GM23338 (cell line): ENCODE measurements around the gene SUN3. TPM values are rescaled to one million over a fixed set of nuclear protein-coding genes. Genes with fewer than 3 reads are reported as not detected.

ENCODE experiments used
- ATAC-seq: fragments of 200-7000 bp; cut with Tn5 transposase; 3 replicates; pipeline ENCODE4 v1.9.1; 2020
- DNase-seq: peaks from one replicate; pipeline ENCODE4 v3.0.0-alpha.2; 2015; ENCODE audit warnings: low spot score
- H2AFZ ChIP-seq: fragments of 200-600 bp; sonication (generic); 2 replicates; pipeline ENCODE4 v1.8.0; 2016; ENCODE audit warnings: antibody characterized with exemption, mild to moderate bottlenecking, moderate library complexity
- H3F3A ChIP-seq: fragments of 200-600 bp; sonication (generic); replicated peaks from 2 replicates; pipeline ENCODE4 v1.8.0; 2017; ENCODE audit warnings: antibody characterized with exemption, mixed run types, low read depth
- H3K27ac ChIP-seq: fragments of 200-600 bp; sonication (generic); 2 replicates; pipeline ENCODE4 v1.6.1; 2016; ENCODE audit warnings: low read depth
- H3K27me3 ChIP-seq: fragments of 200-600 bp; sonication (generic); 2 replicates; pipeline ENCODE4 v1.8.0; 2016; ENCODE audit warnings: mild to moderate bottlenecking, mixed run types, moderate library complexity; ENCODE audit not compliant: insufficient read depth
- H3K36me3 ChIP-seq: fragments of 200-600 bp; sonication (generic); 2 replicates; pipeline ENCODE4 v1.8.0; 2016; ENCODE audit warnings: mild to moderate bottlenecking; ENCODE audit not compliant: insufficient read depth
- H3K4me1 ChIP-seq: fragments of 200-600 bp; sonication (generic); 2 replicates; pipeline ENCODE4 v1.8.0; 2016; ENCODE audit warnings: mild to moderate bottlenecking, moderate library complexity; ENCODE audit not compliant: insufficient read depth
- H3K4me2 ChIP-seq: fragments of 200-600 bp; sonication (generic); 2 replicates; pipeline ENCODE4 v1.7.1; 2017; ENCODE audit warnings: mixed run types
- H3K4me3 ChIP-seq: fragments of 200-600 bp; sonication (generic); 2 replicates; pipeline ENCODE4 v1.6.1; 2016; ENCODE audit warnings: mixed run types
- H3K79me2 ChIP-seq: fragments of 200-600 bp; sonication (generic); replicated peaks from 2 replicates; pipeline ENCODE4 v1.8.0; 2017; ENCODE audit warnings: mild to moderate bottlenecking; ENCODE audit not compliant: insufficient read depth
- H3K9me2 ChIP-seq: fragments of 200-600 bp; sonication (generic); 2 replicates; pipeline ENCODE4 v1.8.0; 2017; ENCODE audit not compliant: insufficient read depth
- H4K20me1 ChIP-seq: fragments of 200-600 bp; sonication (generic); replicated peaks from 2 replicates; pipeline ENCODE4 v1.8.0; 2017; ENCODE audit warnings: mild to moderate bottlenecking; ENCODE audit not compliant: insufficient read depth
- H3K27ac Mint-ChIP-seq: 2 replicates; pipeline ENCODE4 v1.8.0; 2020; ENCODE audit warnings: inconsistent platforms, mild to moderate bottlenecking, moderate library complexity, mixed read lengths
- H3K27me3 Mint-ChIP-seq: 3 replicates; pipeline ENCODE4 v1.8.0; 2022; ENCODE audit warnings: low read depth, mild to moderate bottlenecking, moderate library complexity, mixed read lengths, inconsistent platforms; ENCODE audit not compliant: insufficient read depth, poor library complexity
- H3K36me3 Mint-ChIP-seq: 3 replicates; pipeline ENCODE4 v1.8.0; 2021; ENCODE audit warnings: low read depth, mild to moderate bottlenecking, inconsistent platforms, moderate library complexity, mixed read lengths
- H3K4me1 Mint-ChIP-seq: 3 replicates; pipeline ENCODE4 v1.8.0; 2020; ENCODE audit warnings: mild to moderate bottlenecking, inconsistent platforms, mixed read lengths
- H3K4me3 Mint-ChIP-seq: 3 replicates; pipeline ENCODE4 v1.8.0; 2021; ENCODE audit warnings: moderate library complexity, mild to moderate bottlenecking, inconsistent platforms, mixed read lengths
- H3K9me3 Mint-ChIP-seq: 3 replicates; pipeline ENCODE4 v1.8.0; 2020; ENCODE audit warnings: moderate library complexity, mild to moderate bottlenecking, inconsistent platforms, mixed read lengths
- CREB1 ChIP-seq: fragments of 250-450 bp; sonication (Bioruptor Pico); IDR thresholded peaks from 2 replicates; pipeline ENCODE4 v1.5.0; 2020; ENCODE audit warnings: low read depth, mild to moderate bottlenecking, moderate library complexity
- EZH2phosphoT487 ChIP-seq: fragments of 200-600 bp; sonication (generic); IDR thresholded peaks from one replicate; pipeline ENCODE4 v1.8.1; 2018; ENCODE audit warnings: antibody characterized with exemption; ENCODE audit not compliant: unreplicated experiment
- JUNB ChIP-seq: IDR thresholded peaks from one replicate; pipeline ENCODE4 v1.6.1; 2016; ENCODE audit warnings: antibody characterized with exemption; ENCODE audit not compliant: unreplicated experiment
- NANOG ChIP-seq: IDR thresholded peaks from 2 replicates; pipeline ENCODE4 v1.6.1; 2016; ENCODE audit warnings: antibody characterized with exemption, borderline replicate concordance
- ZNF114 ChIP-seq: fragments of 250-450 bp; sonication (Bioruptor Pico); IDR thresholded peaks from 2 replicates; pipeline ENCODE4 v1.5.0; 2020; ENCODE audit warnings: mild to moderate bottlenecking, moderate library complexity
- ZNF331 ChIP-seq: fragments of 250-450 bp; sonication (Bioruptor Pico); IDR thresholded peaks from 2 replicates; pipeline ENCODE4 v1.5.0; 2020; ENCODE audit warnings: low read depth, mild to moderate bottlenecking, moderate library complexity
- polyA plus RNA-seq: library from polyadenylated mRNA; unstranded; fragments of >200 nt; fragmentation: Nextera tagmentation; extraction: Ambion mirVana; gene quantifications from 2 replicates; pipeline ENCODE4 v1.2.1, GENCODE V29; 2016
- total RNA-seq: library from RNA; depleted of rRNA; stranded (reverse); fragments of >200 nt; shearing (Covaris generic); gene quantifications from 2 replicates; pipeline ENCODE4 v1.2.3, GENCODE V29; 2014
- TF ChIP-seq, protein P1 (sequence below): fragments of 250-450 bp; sonication (Bioruptor Pico); IDR thresholded peaks from 2 replicates; pipeline ENCODE4 v1.5.0; 2020; ENCODE audit warnings: mild to moderate bottlenecking, moderate library complexity
- TF ChIP-seq, protein P2 (sequence below), 2 experiments: fragments of 200-600 bp in 1 of 2; sonication (generic) in 1 of 2; conservative IDR thresholded peaks; 2 replicates each; pipeline versions ENCODE4 v1.5.1 to v1.6.1; 2016 to 2017; ENCODE audit warnings: antibody characterized with exemption in 2 of 2, low read depth in 2 of 2, mild to moderate bottlenecking in 2 of 2, moderate library complexity in 1 of 2
- TF ChIP-seq, protein P3 (sequence below): IDR thresholded peaks from 2 replicates; pipeline ENCODE4 v1.6.1; 2016; ENCODE audit warnings: antibody characterized with exemption

Gene SUN3
- total and polyA plus RNA-seq, 2 experiments from 2014 or later = 0.52 TPM; not detected in 1

DNA sequence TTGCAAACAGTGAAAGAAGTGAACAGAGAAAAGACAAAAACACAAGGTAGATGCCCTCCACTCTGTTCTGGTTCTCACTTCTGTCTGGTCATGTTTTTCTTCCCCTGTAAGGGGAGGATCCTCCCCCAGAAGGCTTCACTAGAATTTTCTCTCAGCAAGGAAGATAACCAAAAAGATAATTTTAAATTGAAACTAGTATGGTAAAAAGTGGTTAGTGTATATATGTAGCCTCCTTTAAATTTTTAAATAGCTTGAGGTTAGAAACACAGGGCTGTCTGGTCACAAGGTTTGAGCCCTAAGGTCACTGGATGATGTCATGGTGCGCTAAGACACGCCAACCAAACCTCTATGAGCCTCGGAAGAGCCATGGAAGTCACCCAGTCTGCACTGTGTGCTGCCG, 75.1 kb downstream of the SUN3 start:
- no peak for ATAC-seq
- peaks cover 9% of the 10 kb centered on the region for H3K9me3 Mint-ChIP-seq
- no peak overlapping the region for H3K27ac Mint-ChIP-seq

DNA sequence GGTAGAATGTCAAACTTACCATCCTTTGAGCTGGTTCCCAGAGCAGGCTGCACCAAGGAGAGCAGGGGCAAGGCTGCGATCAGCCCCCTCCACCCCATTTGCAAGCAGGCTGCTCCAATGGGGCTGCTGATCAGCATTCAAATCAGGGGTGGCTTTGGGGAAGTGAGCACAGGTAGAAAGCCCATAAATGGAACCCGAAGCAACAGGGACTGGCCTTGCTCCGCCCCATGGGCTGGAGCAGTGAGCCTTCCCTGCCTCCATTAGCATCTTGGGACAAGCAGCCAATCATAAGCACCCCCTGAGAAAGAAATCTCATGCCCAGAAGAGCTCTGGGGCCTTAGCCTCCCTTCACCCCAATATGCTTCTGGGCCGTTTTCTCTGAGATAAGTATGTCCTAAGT, 76.7 kb downstream of the SUN3 start:
- Histone ChIP-seq H3K79me2 (no peaks in the 10 kb centered on the region), H3K27me3 (no peaks in the 10 kb centered on the region), H3K36me3 (peaks cover 9% of the 10 kb centered on the region), H3K4me3 (no peak overlapping the region), H3K9me2 (no peaks in the 10 kb centered on the region), H3K4me2 (no peak overlapping the region), H2AFZ (no peak overlapping the region), H3K27ac (no peak overlapping the region), H4K20me1 (peaks cover 9% of the 10 kb centered on the region; the same call in 1 of the 2 replicates), H3K4me1 (peaks cover 6% of the 10 kb centered on the region), H3F3A (0 out of 2 replicates have a peak, but pooled peaks cover 3% of the 10 kb centered on the region)
- DNase-seq (peak; percentile 32), ATAC-seq (peak; percentile 78)
- Mint-ChIP-seq H3K27ac (no peak overlapping the region), H3K9me3 (no peaks in the 10 kb centered on the region), H3K27me3 (peaks cover 5% of the 10 kb centered on the region), H3K4me3 (no peak overlapping the region), H3K36me3 (peaks cover 15% of the 10 kb centered on the region; the same call in 2 of the 3 replicates), H3K4me1 (peaks cover 33% of the 10 kb centered on the region)
- no peak for TF ChIP-seq EZH2phosphoT487
- TF ChIP-seq JUNB = no peak
- TF ChIP-seq NANOG = no peak
- TF ChIP-seq, protein P1, sequence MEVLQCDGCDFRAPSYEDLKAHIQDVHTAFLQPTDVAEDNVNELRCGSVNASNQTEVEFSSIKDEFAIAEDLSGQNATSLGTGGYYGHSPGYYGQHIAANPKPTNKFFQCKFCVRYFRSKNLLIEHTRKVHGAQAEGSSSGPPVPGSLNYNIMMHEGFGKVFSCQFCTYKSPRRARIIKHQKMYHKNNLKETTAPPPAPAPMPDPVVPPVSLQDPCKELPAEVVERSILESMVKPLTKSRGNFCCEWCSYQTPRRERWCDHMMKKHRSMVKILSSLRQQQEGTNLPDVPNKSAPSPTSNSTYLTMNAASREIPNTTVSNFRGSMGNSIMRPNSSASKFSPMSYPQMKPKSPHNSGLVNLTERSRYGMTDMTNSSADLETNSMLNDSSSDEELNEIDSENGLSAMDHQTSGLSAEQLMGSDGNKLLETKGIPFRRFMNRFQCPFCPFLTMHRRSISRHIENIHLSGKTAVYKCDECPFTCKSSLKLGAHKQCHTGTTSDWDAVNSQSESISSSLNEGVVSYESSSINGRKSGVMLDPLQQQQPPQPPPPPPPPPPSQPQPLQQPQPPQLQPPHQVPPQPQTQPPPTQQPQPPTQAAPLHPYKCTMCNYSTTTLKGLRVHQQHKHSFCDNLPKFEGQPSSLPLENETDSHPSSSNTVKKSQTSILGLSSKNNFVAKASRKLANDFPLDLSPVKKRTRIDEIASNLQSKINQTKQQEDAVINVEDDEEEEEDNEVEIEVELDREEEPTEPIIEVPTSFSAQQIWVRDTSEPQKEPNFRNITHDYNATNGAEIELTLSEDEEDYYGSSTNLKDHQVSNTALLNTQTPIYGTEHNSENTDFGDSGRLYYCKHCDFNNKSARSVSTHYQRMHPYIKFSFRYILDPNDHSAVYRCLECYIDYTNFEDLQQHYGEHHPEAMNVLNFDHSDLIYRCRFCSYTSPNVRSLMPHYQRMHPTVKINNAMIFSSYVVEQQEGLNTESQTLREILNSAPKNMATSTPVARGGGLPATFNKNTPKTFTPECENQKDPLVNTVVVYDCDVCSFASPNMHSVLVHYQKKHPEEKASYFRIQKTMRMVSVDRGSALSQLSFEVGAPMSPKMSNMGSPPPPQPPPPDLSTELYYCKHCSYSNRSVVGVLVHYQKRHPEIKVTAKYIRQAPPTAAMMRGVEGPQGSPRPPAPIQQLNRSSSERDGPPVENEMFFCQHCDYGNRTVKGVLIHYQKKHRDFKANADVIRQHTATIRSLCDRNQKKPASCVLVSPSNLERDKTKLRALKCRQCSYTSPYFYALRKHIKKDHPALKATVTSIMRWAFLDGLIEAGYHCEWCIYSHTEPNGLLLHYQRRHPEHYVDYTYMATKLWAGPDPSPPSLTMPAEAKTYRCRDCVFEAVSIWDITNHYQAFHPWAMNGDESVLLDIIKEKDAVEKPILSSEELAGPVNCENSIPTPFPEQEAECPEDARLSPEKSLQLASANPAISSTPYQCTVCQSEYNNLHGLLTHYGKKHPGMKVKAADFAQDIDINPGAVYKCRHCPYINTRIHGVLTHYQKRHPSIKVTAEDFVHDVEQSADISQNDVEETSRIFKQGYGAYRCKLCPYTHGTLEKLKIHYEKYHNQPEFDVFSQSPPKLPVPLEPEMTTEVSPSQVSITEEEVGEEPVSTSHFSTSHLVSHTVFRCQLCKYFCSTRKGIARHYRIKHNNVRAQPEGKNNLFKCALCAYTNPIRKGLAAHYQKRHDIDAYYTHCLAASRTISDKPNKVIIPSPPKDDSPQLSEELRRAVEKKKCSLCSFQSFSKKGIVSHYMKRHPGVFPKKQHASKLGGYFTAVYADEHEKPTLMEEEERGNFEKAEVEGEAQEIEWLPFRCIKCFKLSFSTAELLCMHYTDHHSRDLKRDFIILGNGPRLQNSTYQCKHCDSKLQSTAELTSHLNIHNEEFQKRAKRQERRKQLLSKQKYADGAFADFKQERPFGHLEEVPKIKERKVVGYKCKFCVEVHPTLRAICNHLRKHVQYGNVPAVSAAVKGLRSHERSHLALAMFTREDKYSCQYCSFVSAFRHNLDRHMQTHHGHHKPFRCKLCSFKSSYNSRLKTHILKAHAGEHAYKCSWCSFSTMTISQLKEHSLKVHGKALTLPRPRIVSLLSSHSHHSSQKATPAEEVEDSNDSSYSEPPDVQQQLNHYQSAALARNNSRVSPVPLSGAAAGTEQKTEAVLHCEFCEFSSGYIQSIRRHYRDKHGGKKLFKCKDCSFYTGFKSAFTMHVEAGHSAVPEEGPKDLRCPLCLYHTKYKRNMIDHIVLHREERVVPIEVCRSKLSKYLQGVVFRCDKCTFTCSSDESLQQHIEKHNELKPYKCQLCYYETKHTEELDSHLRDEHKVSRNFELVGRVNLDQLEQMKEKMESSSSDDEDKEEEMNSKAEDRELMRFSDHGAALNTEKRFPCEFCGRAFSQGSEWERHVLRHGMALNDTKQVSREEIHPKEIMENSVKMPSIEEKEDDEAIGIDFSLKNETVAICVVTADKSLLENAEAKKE (CRISPR knock-in tag) = no peak
- no peak for TF ChIP-seq ZNF114 (CRISPR knock-in tag)
- TF ChIP-seq, protein P2, sequence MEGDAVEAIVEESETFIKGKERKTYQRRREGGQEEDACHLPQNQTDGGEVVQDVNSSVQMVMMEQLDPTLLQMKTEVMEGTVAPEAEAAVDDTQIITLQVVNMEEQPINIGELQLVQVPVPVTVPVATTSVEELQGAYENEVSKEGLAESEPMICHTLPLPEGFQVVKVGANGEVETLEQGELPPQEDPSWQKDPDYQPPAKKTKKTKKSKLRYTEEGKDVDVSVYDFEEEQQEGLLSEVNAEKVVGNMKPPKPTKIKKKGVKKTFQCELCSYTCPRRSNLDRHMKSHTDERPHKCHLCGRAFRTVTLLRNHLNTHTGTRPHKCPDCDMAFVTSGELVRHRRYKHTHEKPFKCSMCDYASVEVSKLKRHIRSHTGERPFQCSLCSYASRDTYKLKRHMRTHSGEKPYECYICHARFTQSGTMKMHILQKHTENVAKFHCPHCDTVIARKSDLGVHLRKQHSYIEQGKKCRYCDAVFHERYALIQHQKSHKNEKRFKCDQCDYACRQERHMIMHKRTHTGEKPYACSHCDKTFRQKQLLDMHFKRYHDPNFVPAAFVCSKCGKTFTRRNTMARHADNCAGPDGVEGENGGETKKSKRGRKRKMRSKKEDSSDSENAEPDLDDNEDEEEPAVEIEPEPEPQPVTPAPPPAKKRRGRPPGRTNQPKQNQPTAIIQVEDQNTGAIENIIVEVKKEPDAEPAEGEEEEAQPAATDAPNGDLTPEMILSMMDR (conservative IDR thresholded peaks at IDR 0.05; ENCODE audit: low read depth in 2 of 2) = no peak
- no peak for TF ChIP-seq CREB1 (CRISPR knock-in tag)
- no peak for TF ChIP-seq ZNF331 (CRISPR knock-in tag)
- TF ChIP-seq, protein P3, sequence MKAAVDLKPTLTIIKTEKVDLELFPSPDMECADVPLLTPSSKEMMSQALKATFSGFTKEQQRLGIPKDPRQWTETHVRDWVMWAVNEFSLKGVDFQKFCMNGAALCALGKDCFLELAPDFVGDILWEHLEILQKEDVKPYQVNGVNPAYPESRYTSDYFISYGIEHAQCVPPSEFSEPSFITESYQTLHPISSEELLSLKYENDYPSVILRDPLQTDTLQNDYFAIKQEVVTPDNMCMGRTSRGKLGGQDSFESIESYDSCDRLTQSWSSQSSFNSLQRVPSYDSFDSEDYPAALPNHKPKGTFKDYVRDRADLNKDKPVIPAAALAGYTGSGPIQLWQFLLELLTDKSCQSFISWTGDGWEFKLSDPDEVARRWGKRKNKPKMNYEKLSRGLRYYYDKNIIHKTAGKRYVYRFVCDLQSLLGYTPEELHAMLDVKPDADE = no peak

More for the DNA sequence above, 75.1 kb downstream of the SUN3 start:
- DNase-seq = no peak
- Histone ChIP-seq H3K4me3 (no peak overlapping the region), H3K27me3 (no peaks in the 10 kb centered on the region), H3K4me1 (peaks cover 6% of the 10 kb centered on the region), H3K9me2 (no peaks in the 10 kb centered on the region), H3K79me2 (peaks cover 6% of the 10 kb centered on the region; the same call in 1 of the 2 replicates), H3K27ac (no peak overlapping the region), H3K4me2 (no peak overlapping the region), H2AFZ (no peak overlapping the region), H3K36me3 (peaks cover 9% of the 10 kb centered on the region), H3F3A (0 out of 2 replicates have a peak, but pooled peaks cover 3% of the 10 kb centered on the region), H4K20me1 (peaks cover 9% of the 10 kb centered on the region; the same call in 1 of the 2 replicates)
- Mint-ChIP-seq H3K27me3 (peaks cover 3% of the 10 kb centered on the region), H3K4me1 (peaks cover 33% of the 10 kb centered on the region), H3K4me3 (no peak overlapping the region), H3K36me3 (peaks cover 29% of the 10 kb centered on the region)
- TF ChIP-seq, protein P2 (conservative IDR thresholded peaks at IDR 0.05; ENCODE audit: low read depth in 2 of 2) = no peak
